SW 1271 (cell line): ENCODE measurements around the gene ANKMY1.

ENCODE experiments used
- DNase-seq, 2 experiments: peaks; one replicate each; lab custom pipeline; 2025; lab: John Stamatoyannopoulos, UW

The ANKMY1 gene

DNA sequence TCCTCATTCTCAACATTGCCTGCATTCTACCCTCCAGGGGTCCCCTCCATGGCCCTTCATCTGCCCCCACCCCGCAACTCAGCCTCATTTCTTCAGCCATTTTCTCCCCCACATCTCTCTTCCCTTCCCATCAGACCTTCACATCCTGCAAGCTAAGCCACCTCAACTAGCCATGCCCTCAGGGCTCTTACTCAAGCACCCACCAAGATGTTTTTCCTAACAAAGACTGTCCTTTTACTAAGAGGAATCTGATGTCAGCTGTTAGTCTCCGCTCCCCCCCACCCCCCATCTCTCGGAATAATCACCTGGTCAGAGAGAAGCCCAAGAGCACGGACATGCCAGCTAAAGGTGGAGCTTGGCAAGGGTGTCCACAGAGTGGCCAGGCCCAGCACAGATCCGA lies 24.0 kb upstream of the ANKMY1 start:
- DNase-seq = no peak

GRCh38 chr2:240579771-240580614 lies 22.2 kb upstream of the ANKMY1 start:
- peak in 1 of 2 experiments; percentile 32 for DNase-seq

GRCh38 chr2:240579071-240579762 lies 21.4 kb upstream of the ANKMY1 start:
- no peak for DNase-seq

- no peak for DNase-seq
Measured at GRCh38 chr2:240578488-240578887, 20.7 kb upstream of the ANKMY1 start.

DNA sequence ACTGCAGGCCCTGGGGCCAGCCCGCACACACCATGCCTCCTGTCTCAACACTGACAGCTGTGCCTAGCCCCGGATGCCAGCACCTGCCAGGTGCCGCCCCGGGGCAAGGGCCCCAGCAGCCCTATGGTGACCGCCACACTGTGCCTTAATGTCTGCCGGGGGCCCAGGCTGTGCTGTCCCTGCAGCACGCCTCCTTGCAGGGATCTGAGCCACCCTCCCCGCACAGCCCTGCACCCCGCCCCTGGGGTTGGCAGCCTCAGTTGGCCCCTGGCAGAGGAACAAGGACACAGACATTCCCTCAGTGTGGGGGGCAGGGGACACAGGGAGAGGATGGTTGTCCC lies 20.3 kb upstream of the ANKMY1 start:
- DNase-seq = no peak

DNA sequence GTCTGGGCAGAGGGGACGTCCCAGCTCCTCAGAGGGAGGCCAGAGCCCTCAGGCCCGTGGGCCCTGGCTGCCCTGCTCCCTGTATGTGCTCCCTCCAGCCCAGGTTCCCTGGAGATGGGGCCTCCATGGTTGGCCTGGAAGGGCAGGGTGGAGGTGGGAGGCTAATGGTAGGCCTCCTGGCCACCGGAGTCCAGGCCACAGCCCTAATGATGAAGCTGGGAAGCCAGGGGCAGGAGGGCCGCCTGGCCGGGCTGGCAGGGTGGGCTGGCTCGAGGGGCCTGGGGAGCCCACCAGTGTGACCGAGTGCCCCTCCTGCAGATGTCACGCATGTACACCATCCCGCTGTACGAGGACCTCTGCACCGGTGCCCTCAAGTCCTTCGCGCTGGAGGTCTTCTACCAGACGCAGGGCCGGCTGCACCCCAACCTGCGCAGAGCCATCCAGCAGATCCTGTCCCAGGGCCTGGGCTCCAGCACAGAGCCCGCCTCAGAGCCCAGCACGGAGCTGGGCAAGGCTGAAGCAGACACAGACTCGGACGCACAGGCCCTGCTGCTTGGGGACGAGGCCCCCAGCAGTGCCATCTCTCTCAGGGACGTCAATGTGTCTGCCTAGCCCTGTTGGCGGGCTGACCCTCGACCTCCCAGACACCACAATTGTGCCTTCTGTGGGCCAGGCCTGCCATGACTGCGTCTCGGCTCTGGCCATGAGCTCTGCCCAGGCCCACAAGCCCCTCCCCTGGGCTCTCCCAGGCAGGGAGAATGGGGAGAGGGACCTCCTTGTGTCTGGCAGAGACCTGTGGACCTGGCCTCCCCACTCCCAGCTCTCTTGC lies 19.7 kb upstream of the ANKMY1 start:
- no peak for DNase-seq

DNA sequence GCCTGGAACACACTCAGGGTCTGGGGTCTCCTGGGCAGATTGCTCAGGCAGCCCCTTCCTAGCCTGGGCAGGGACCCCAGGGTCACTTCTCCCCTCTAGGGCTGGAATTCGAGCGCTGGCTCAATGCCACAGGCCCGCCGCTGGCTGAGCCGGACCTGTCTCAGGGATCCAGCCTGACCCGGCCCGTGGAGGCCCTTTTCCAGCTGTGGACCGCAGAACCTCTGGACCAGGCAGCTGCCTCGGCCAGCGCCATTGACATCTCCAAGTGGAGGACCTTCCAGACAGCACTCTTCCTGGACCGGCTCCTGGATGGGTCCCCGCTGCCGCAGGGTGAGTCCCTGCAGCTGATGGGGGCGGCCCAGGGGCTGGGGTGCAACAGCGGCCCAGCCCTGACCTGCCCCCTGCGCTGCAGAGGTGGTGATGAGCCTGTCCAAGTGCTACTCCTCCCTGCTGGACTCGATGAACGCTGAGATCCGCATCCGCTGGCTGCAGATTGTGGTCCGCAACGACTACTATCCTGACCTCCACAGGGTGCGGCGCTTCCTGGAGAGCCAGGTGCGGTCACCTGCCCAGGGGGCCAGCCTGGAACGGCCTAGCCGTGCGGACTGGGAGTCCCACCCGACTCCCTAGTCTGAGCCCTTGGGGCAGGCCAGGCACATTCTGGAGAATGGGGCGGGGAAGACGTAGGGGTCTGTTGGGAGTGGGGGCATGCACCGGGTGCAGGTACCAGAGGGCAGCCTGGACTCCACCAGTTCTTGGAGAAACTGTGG lies 18.8 kb upstream of the ANKMY1 start:
- DNase-seq = no peak

DNA sequence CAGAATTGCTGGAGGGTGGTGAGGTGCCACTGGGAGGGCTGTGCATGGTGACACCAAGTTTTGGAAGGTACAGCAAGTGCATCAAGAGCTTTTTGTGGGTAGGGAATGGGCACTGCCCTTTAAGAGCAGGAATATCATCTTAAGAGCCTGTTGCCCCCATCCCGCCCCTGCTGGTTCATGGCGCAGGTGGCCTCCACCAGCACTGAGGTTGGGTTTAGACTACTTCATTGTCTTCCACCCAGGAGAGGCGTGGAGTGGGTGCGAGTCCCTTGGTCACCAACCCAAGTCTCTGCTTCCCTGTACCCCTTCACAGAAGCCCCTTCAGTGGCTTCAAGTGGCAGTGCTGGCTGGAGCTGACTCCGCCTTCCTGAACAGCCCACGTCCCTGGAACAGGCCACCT lies 18.2 kb upstream of the ANKMY1 start:
- no peak for DNase-seq

DNA sequence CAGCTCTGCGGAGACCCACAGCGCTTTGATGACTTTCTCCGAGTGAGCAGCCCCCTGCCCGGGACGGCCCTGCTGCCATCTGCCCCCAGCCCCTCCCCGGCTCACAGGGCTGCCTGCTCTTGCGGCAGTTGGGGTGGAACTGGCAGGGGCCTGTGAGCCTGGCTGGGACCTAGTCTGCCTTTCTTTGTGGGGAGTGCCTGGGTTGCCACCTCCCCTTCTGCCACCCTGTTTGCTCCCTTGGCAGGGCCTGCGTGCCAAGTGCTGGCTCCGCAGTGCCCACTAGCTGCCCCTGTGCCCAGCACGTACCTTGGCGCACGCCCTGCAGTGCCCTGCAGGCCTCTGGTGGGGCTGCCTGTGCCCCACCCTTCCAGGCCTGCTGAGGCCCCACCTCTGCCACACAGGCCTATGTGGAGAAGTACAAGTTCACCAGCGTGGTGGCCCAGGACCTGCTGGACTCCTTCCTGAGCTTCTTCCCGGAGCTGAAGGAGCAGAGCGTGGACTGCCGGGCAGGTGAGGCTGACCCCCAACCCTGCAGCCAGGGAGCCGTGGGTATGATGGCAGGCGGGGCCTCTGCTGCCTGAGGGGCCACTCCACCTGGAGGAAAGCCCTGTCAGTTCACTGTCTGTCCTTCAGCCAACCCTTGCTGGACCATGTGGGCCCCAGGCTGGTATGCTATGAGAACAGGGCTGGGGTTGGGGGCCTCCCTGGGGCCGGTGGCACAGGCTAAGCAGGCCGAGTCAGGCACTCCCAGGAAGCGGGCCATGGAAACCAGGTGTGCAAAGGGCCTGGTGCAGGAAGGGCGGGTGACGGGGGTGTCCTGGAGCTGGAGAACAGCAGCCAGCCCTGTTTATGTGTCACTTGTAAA lies 17.5 kb upstream of the ANKMY1 start:
- DNase-seq = no peak

DNA sequence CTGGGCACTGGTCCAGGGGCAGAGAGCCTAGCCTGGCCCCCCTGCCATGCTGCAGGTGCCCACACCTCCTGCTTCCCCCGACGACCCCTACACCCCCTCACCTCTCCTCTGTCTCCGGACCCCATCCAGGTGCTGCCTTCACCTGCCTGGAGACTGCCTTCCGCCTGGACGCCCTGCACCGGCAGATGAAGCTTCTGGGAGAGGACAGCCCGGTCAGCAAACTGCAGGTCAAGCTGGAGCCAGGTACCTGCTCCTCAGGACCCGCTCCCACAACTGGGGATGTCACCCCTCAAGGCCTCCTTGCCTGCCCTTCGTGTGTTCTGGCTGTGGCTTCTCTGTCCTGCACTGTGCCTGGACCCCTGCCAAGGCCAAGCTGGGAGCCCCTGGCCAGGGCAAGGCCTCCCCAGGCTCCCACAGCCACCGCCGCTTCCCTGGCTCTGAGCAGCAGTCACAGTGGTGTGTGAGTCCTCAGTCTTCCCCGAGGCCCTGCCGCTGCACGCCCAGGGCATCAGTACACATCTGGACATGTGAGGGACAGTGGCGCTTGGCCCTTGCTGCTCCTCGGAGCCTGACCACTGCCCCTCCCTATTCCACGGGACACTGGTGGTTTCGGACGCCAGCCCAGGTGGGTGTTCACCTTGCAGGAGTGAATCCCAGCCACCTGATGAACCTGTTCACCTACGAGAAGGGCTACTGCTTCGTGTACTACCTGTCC lies 16.8 kb upstream of the ANKMY1 start:
- DNase-seq = no peak

DNA sequence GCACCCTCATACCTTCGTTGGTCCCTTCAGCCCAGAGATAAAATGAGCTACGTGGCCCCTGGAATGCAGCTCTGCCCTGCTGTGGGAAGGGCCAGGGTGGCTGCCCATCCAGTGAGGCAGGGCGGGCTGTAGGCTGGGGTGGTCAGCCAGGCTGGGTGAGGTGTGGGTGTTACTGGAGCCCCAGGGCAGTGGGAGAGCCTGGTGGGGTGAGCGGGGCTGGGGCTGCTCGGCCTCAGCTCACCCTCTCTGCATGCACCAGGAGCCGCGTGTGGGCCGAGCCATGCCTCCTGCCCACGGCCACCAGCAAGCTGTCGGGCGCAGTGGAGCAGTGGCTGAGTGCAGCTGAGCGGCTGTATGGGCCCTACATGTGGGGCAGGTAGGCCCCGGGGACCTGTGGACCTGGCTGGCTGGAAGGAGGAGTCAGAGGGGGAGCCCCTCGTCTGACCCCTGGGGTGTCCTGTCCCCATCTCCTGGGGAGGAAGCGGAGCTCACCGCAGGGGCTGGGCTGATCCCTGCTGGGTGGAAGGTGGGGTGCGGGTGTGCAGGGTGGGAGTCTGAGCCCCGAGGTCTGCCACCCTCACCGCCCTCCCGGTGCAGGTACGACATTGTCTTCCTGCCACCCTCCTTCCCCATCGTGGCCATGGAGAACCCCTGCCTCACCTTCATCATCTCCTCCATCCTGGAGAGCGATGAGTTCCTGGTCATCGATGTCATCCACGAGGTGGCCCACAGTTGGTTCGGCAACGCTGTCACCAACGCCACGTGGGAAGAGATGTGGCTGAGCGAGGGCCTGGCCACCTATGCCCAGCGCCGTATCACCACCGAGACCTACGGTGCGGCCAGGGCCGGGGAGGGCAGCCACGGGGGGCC lies 16.0 kb upstream of the ANKMY1 start:
- no peak for DNase-seq

- no peak for DNase-seq
Measured at GRCh38 chr2:240573071-240573515, 15.3 kb upstream of the ANKMY1 start.

DNA sequence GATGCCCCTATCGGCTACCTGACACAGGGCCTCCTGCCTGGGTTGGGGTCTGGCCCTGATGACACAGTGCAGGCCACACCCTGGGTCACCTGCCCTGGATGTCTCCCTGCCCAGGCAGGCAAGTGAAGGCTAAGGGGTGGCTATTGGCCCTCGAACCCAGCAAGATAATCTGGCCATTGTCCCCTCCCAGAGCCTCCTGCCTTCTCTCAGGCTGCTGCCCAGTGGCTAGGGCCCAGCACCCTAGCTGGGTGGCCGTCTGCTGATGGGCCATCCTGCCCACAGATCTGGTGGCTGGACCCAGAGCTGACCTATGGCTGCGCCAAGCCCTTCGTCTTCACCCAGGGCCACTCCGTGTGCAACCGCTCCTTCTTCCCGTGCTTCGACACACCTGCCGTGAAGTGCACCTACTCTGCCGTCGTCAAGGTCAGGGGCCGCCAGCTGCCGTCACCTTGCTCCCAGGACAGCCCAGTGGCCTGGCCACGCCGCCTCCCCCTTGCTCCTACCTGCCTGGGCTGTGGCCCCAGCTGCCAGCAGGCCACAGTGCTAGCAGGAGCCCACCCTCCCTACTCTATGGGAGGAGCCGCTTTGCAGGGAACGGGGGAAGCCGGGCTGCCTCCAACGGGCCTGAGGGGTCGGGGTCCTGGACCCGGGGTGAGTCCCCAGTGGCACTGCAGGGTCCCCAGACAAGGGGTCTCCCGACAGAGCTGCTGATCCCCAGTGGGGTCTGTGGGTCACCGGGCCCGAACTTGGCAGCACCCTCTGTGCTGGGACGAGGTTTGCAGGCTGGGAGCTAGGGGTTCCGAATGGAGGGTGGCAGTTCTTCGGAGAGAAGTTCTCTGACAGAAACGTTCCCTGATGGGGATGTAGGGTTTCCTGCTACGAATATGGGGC lies 14.6 kb upstream of the ANKMY1 start:
- DNase-seq = no peak

DNA sequence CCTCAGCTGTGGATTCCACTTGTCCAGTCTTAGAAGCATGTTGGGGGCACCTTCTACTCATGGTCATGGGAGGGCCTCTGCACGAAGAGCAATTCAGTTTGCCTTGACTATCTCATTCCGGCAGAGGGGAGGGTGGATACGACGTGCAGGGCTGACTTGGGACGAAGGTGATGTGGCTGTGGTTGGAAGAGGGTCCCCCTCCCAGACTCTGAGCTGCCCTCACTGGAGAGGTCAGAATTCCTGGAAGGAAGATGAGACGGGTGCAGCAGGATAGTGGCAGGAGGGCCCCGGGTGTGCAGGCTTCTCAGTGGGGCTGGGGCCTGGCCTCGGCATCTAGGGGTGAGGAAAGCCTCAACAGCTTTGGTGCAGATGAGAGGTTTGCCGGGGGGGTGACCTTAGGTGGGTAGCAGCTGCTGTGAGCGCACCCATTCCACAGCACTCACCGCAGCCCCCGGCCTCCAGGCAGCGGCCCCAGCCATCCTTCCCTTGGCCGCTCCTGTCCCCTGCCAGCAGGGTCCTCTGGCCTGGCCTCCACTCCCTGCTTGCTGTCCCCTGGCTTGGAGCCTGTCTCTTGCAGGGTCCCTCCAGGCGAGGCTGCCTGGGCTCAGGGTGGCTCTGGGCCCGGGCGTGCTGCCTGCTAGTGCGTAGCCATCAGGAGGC lies 13.7 kb upstream of the ANKMY1 start:
- no peak for DNase-seq

GRCh38 chr2:240570531-240571313 lies 12.9 kb upstream of the ANKMY1 start:
- DNase-seq = no peak

- no peak for DNase-seq
Measured at GRCh38 chr2:240569998-240570530, 12.3 kb upstream of the ANKMY1 start.
